Cardiac fibroblast (primary cell): ENCODE measurements around the gene PRCC.
A peak's percentile ranks its signal among the peaks of the same experiment; 100 is the strongest.

Source experiments
- DNase-seq, 2 donors: peaks; one replicate each; pipeline versions ENCODE4 v3.0.0 to v3.0.0-alpha.2; 2010; ENCODE audit warnings: low read depth in 2 of 2
- H3K4me3 ChIP-seq, 2 donors: replicated peaks in 1 of 2; 1 replicate in 1 of 2; 2 replicates in 1 of 2; pipeline ENCODE4 v1.5.1; 2011; ENCODE audit warnings: low read depth in 2 of 2, low read length in 2 of 2, mild to moderate bottlenecking in 2 of 2, moderate library complexity in 1 of 2
- TF ChIP-seq, protein P1 (sequence below): IDR thresholded peaks from one replicate; pipeline ENCODE4 v1.5.1; 2011; ENCODE audit warnings: low read depth, mild to moderate bottlenecking, low read length, inconsistent platforms

PRCC gene

GRCh38 chr1:156806512-156807440 is 39.4 kb downstream of the PRCC start:
- TF ChIP-seq, protein P1, sequence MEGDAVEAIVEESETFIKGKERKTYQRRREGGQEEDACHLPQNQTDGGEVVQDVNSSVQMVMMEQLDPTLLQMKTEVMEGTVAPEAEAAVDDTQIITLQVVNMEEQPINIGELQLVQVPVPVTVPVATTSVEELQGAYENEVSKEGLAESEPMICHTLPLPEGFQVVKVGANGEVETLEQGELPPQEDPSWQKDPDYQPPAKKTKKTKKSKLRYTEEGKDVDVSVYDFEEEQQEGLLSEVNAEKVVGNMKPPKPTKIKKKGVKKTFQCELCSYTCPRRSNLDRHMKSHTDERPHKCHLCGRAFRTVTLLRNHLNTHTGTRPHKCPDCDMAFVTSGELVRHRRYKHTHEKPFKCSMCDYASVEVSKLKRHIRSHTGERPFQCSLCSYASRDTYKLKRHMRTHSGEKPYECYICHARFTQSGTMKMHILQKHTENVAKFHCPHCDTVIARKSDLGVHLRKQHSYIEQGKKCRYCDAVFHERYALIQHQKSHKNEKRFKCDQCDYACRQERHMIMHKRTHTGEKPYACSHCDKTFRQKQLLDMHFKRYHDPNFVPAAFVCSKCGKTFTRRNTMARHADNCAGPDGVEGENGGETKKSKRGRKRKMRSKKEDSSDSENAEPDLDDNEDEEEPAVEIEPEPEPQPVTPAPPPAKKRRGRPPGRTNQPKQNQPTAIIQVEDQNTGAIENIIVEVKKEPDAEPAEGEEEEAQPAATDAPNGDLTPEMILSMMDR, result no peak

GRCh38 chr1:156807627-156808026 is 40.3 kb downstream of the PRCC start:
- TF ChIP-seq, protein P1, result no peak
- DNase-seq, result no peak
- H3K4me3 ChIP-seq, result no peak overlapping the region

More at GRCh38 chr1:156806512-156807440, 39.4 kb downstream of the PRCC start:
- H3K4me3 ChIP-seq, result no peak overlapping the region
- peak in 1 of 2 donors; percentile 51 for DNase-seq

- no peak overlapping the region for H3K4me3 ChIP-seq
- DNase-seq, result no peak
- TF ChIP-seq, protein P1, result no peak
These were observed 41.1 kb downstream of the PRCC start for GRCh38 chr1:156808186-156809030.

DNA sequence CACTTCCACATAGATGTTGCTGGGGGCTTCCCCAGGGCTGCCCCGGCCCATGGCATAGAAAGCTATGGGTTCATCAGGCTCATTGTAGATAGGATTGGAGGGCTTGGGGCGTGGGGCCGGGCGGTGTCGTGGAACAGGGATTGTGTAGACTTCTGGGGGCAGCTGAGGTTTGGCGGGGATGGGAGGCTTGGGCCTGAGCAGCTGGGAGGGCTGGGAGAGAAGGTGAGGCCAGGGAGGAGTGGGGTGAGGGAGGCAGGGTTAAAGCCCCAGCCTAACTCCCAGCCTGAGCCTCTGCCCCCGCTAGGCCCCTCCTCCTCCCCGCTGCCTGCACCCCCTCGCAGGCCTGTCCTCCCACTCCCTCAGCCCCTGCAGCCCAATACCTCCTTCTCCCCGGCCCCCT is 41.9 kb downstream of the PRCC start:
- H3K4me3 ChIP-seq, result no peak overlapping the region
- DNase-seq, result no peak
- TF ChIP-seq, protein P1, result no peak

GRCh38 chr1:156809711-156810366 is 42.5 kb downstream of the PRCC start:
- no peak overlapping the region for H3K4me3 ChIP-seq
- TF ChIP-seq, protein P1, result no peak
- DNase-seq, result no peak

- TF ChIP-seq, protein P1, result no peak
These were observed 43.8 kb downstream of the PRCC start for GRCh38 chr1:156811168-156811567.

More at GRCh38 chr1:156811168-156811567, 43.8 kb downstream of the PRCC start:
- H3K4me3 ChIP-seq, result no peak overlapping the region
- no peak for DNase-seq
